Measurements from ENCODE around the gene HOXC5.
"Not testable (repeated sequence)": the region's sequence is repeated elsewhere in the genome, so short reads cannot be mapped to it uniquely, and the experiment has no call there.

Gene HOXC5

GRCh38 chr12:54060975-54061778 lies 28.3 kb downstream of the HOXC5 start:
- no peak for DNase-seq (ENCODE audit: low read depth, low spot score)

- no peak for DNase-seq (ENCODE audit: low read depth, low spot score)
These were observed 32.8 kb downstream of the HOXC5 start for GRCh38 chr12:54065677-54066076.

GRCh38 chr12:54066408-54066807 lies 33.6 kb downstream of the HOXC5 start:
- no peak for DNase-seq (ENCODE audit: low read depth, low spot score)

GRCh38 chr12:54068418-54069070 lies 35.7 kb downstream of the HOXC5 start:
- no peak for DNase-seq (ENCODE audit: low read depth, low spot score)

- DNase-seq (ENCODE audit: low read depth, low spot score) = no peak
These were observed 39.1 kb downstream of the HOXC5 start for GRCh38 chr12:54071942-54072341.

- DNase-seq (ENCODE audit: low read depth, low spot score) = no peak
These were observed 41.5 kb downstream of the HOXC5 start for GRCh38 chr12:54074308-54074707.

- no peak for DNase-seq (ENCODE audit: low read depth, low spot score)
These were observed 42.6 kb downstream of the HOXC5 start for GRCh38 chr12:54075409-54075808.

GRCh38 chr12:54075974-54076373 lies 43.1 kb downstream of the HOXC5 start:
- no peak for DNase-seq (ENCODE audit: low read depth, low spot score)

GRCh38 chr12:54077843-54078242 lies 45.0 kb downstream of the HOXC5 start:
- not testable (repeated sequence) for DNase-seq (ENCODE audit: low read depth, low spot score)

GRCh38 chr12:54079115-54079514 lies 46.3 kb downstream of the HOXC5 start:
- not testable (repeated sequence) for DNase-seq (ENCODE audit: low read depth, low spot score)

- DNase-seq (ENCODE audit: low read depth, low spot score) = not testable (repeated sequence)
These were observed 47.4 kb downstream of the HOXC5 start for GRCh38 chr12:54080008-54080924.

GRCh38 chr12:54081053-54081514 lies 48.2 kb downstream of the HOXC5 start:
- DNase-seq (ENCODE audit: low read depth, low spot score) = not testable (repeated sequence)

- not testable (repeated sequence) for DNase-seq (ENCODE audit: low read depth, low spot score)
These were observed 48.9 kb downstream of the HOXC5 start for GRCh38 chr12:54081581-54082396.

GRCh38 chr12:54082397-54082892 lies 49.6 kb downstream of the HOXC5 start:
- DNase-seq (ENCODE audit: low read depth, low spot score) = no peak
